Posterior vena cava (tissue), 2 donors: Measurements from ENCODE around the gene DLL4. TPM values are rescaled to one million over a fixed set of nuclear protein-coding genes. Genes with fewer than 3 reads are reported as not detected.
A peak's percentile ranks its signal among the peaks of the same experiment; 100 is the strongest.

ENCODE experiments used
- DNase-seq: peaks from one replicate; pipeline ENCODE4 v3.0.0-alpha.2; 2020; ENCODE audit warnings: low spot score
- intact Hi-C, 2 donors: fragments of 100-400 bp; cut with DNase I; formaldehyde crosslinking; loops; one replicate each; pipeline versions ENCODE4 v1.14.1 to v1.14.2; 2022 to 2023
- long read RNA-seq, 2 donors: library from polyadenylated mRNA; unstranded; transcript quantifications; one replicate each; pipeline ENCODE4 v2.0.0, GENCODE V29; 2020 to 2021
- total RNA-seq, 2 donors: library from RNA; stranded (reverse); fragmentation: NEBNext Ultra II Directional; extraction: Animal tissue kit (Norgen Biotek cat#: 25700); gene quantifications; one replicate each; pipeline ENCODE4 v1.2.1, GENCODE V29; 2021
- donor health status: DM: yes; HTN: yes; CAD: no.
- donor health status: DM: yes; HTN: yes; CAD: no.

DLL4 gene
- 1 to 10 TPM; 7.4 to 9.8 TPM for total RNA-seq
- long read RNA-seq, donor 1, partial matches to known transcripts: 3 of 6 reads
- long read RNA-seq, donor 1, other reads (novel, unspliced or antisense): 3 of 6 reads
- long read RNA-seq, donor 2, transcript DLL4-204 (11 exons, 3,433 nt): major isoform, 6 of 12 reads
- long read RNA-seq, donor 2, partial matches to known transcripts: 6 of 12 reads
- long read RNA-seq, donor 2, other reads (novel, unspliced or antisense): 0 of 12 reads

DNA sequence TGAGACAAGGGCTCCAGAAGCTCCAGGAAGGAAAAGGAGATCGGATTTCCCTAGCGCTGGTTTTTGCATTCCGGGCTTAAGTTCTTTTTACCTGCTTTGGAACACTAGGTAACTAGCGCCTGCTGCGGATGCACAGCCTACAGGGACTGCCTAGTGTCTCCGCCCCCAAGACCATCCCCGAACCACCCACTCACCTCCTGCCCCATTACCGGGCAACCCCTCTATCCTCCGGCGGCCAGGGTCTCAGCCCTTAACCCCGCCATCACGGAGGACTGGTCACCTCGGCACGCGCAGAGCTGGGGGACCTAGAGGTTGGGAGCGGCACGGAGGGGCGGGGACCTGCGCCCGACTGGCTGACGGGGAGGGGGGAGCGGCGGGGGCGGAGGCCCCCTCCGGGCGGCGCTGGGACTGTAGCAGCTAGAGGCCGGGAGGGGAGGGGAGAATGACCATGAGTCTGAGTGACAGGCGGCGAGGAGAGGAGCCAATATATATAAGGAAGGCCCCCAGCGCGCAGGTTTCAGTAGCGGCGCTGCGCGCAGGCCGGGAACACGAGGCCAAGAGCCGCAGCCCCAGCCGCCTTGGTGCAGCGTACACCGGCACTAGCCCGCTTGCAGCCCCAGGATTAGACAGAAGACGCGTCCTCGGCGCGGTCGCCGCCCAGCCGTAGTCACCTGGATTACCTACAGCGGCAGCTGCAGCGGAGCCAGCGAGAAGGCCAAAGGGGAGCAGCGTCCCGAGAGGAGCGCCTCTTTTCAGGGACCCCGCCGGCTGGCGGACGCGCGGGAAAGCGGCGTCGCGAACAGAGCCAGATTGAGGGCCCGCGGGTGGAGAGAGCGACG, at the start of gene DLL4:
Gene DLL4, plus strand, starts transcription at position 520 of the 839 bp plus-strand sequence. CDS start 329 bp downstream, outside the sequence.
- intact Hi-C loops: no loop called here
- DNase-seq: peak; percentile 87

- intact Hi-C loops: no loop called here
- DNase-seq: peak; percentile 12
These were observed 49.5 kb upstream of the DLL4 start for GRCh38 chr15:40879609-40880008.

- DNase-seq: peak; percentile 32
- intact Hi-C loops: no loop called here
These were observed 47.8 kb upstream of the DLL4 start for GRCh38 chr15:40881351-40881750.

GRCh38 chr15:40886586-40886985, 42.6 kb upstream of the DLL4 start:
- intact Hi-C loops: no loop called here
- no peak for DNase-seq

GRCh38 chr15:40889112-40889511, 40.0 kb upstream of the DLL4 start:
- intact Hi-C loops: no loop called here

GRCh38 chr15:40891138-40891537, 38.0 kb upstream of the DLL4 start:
- intact Hi-C loops: loop anchor here (2.0 to 5.0 kb wide), 2 partner anchors 18 to 34 kb away; no protein-coding TSS in a partner anchor

More at GRCh38 chr15:40889112-40889511, 40.0 kb upstream of the DLL4 start:
- DNase-seq: no peak

DNA sequence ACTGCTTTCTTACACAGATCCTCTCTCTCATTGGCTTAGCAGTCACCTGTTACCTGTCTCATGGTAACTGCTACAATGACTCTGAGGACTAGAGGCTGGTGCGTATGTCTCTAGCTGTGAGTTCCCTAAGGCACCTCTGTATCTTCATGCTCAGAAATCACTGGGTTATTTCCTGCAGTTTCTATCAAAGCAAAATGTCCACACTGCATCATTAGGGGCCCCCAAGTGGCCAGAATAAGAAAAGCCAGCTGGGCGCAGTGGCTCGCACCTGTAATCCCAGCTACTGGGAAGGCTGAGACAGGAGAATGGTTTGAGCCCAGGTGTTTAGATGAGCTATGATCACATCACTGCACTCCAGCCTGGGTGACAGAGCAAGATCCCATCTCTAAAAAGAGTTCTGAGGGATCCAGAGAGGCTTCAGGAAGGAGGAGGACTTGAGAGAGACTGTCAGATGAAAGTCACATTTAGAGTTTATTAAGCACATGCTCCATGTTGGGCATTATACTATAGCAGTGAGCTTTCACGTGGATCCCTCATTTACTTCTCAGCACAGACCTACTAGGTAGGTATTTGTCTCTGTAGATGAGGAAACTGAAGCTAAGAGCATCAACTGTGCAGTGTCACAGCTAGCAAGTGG, 37.2 kb upstream of the DLL4 start:
- DNase-seq: no peak
- intact Hi-C loops: loop anchor here (2.0 to 5.0 kb wide), 2 partner anchors 19 to 35 kb away; no protein-coding TSS in a partner anchor

More at GRCh38 chr15:40891138-40891537, 38.0 kb upstream of the DLL4 start:
- no peak for DNase-seq

DNA sequence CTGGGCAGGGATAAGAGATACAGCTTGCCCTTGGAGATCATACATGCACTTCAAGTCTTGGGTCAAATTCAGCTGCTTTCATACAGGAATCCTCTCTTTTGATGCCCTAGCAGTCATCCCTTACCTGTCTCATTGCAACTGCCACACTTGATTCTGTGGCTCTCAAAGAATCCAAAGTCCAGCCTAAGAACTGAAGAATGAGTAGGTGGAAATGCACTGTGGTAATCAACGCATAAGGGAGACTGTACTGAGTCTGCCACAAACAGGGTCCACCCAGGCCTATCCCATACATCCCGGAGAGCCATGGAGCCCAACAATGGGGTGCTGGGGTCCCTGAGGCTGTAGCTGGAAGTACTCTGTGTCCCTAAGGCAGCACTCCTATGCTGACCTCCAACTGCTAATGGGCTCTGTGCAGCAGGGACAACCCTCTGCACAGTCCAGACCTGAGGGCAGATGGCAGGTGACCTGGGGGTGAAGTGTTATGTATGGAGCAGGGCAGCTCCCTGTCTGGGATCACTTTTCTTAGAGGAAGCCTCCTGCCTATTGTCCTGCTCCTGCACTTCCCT, 36.6 kb upstream of the DLL4 start:
- intact Hi-C loops: loop anchor here in 1 of 2 donors (5.0 kb wide), 1 partner anchor 35 kb away; no protein-coding TSS in a partner anchor

GRCh38 chr15:40893019-40893670, 36.0 kb upstream of the DLL4 start:
- no peak for DNase-seq
- intact Hi-C loops: loop anchor here in 1 of 2 donors (5.0 kb wide), 1 partner anchor 36 kb away; no protein-coding TSS in a partner anchor

More for the DNA sequence above, 36.6 kb upstream of the DLL4 start:
- DNase-seq: no peak

DNA sequence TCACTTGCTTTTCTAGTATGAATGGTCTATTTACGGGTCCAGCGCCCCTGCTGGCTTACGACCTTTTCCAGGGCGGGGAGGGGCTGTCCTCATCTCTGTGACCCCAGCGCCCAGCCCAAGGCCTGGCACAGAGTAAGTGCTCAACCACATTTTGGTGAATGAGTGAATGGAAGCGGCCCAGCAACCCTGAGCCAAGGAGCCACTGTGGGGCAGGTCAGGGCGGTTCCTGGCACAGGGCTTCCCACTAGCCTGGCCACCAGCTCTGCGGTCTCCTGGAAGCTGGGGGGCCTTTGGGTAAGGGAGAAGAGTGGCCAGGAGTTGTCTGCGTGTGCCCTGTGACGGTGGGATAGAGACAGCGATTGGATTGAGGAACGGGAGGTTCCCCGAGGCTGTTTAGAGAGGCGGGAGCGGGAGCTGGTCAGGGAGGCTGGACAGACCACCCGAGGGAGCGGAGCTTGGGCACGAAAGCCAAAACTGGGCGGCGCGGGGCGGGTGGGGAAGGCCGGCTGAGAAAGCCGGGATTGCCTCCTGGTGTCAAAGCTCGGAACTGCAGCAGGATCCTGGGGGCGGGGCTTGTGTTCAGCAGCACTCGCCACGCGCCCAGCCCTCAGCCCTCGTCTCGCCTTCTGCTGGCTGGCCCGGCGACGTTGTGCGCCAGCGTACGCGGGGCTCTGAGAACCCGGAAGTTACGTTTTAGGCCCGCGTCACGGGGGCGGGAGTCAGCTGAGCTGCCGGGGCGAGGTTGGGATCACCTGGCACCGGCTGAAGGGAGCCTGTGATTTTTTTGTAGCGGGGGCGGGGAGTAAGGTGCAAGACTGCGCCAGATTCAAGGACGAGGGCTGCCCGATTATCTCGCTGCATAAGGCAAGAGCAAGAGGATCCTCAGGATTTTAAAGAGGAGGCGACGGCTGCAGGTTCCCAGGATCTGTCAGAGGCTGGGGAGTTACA, 35.1 kb upstream of the DLL4 start, which contains the start of gene VPS18:
Gene VPS18, plus strand, starts transcription at position 718 of the 948 bp plus-strand sequence. CDS start 319 bp downstream, outside the sequence.
- intact Hi-C loops: loop anchor here in 1 of 2 donors (5.0 kb wide), 1 partner anchor 37 kb away; no protein-coding TSS in a partner anchor
- peak; percentile 100 for DNase-seq

DNA sequence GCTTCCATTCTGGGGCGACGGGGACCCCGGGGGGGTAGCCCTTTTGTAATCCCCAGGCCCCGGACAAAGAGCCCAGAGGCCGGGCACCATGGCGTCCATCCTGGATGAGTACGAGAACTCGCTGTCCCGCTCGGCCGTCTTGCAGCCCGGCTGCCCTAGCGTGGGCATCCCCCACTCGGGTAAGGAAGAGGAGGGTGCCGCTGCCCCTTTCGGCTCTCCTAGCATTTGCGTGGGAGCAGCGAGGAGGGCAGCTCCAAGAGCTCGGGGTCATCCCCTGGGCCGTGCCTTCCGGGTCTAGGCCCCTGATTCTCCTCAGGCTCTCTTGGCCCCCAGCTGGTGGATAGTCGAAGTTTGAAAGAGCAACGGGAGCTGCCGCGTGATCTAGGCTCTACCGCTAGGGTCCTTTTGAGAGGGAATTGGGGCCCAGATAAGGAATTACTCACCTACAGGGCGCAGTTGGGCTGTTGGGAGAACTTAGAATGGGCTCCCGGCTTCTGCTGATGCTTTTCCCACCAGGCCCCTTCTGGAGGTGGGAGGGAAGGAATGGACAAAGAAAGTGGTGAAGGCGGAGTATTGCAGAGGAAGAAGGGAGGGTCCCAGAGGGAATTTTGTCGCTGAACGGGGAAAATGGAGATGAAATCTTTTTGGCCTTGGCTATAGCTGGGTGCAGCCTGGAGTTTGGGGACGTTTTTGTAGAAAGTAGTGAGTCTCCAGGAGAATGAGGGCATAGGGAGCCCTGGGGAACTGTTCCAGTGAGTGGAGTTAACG, 34.3 kb upstream of the DLL4 start:
- peak; percentile 86 for DNase-seq
- intact Hi-C loops: loop anchor here in 1 of 2 donors (5.0 kb wide), 1 partner anchor 38 kb away; no protein-coding TSS in a partner anchor

DNA sequence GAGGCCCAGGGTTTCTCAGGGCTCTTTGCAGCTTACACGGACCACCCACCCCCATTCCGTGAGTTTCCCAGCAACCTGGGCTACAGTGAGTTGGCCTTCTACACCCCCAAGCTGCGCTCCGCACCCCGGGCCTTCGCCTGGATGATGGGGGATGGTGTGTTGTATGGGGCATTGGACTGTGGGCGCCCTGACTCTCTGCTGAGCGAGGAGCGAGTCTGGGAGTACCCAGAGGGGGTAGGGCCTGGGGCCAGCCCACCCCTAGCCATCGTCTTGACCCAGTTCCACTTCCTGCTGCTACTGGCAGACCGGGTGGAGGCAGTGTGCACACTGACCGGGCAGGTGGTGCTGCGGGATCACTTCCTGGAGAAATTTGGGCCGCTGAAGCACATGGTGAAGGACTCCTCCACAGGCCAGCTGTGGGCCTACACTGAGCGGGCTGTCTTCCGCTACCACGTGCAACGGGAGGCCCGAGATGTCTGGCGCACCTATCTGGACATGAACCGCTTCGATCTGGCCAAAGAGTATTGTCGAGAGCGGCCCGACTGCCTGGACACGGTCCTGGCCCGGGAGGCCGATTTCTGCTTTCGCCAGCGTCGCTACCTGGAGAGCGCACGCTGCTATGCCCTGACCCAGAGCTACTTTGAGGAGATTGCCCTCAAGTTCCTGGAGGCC, 29.5 kb upstream of the DLL4 start:
- DNase-seq: no peak
- intact Hi-C loops: loop anchor here (10.0 kb wide), 1 partner anchor 285 kb away; no protein-coding TSS in a partner anchor

DNA sequence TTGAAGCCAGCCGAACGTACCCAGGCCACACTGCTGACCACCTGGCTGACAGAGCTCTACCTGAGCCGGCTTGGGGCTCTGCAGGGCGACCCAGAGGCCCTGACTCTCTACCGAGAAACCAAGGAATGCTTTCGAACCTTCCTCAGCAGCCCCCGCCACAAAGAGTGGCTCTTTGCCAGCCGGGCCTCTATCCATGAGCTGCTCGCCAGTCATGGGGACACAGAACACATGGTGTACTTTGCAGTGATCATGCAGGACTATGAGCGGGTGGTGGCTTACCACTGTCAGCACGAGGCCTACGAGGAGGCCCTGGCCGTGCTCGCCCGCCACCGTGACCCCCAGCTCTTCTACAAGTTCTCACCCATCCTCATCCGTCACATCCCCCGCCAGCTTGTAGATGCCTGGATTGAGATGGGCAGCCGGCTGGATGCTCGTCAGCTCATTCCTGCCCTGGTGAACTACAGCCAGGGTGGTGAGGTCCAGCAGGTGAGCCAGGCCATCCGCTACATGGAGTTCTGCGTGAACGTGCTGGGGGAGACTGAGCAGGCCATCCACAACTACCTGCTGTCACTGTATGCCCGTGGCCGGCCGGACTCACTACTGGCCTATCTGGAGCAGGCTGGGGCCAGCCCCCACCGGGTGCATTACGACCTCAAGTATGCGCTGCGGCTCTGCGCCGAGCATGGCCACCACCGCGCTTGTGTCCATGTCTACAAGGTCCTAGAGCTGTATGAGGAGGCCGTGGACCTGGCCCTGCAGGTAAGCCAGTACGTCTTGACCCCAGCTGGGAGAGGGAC, 28.7 kb upstream of the DLL4 start:
- no peak for DNase-seq
- intact Hi-C loops: loop anchor here (10.0 kb wide), 1 partner anchor 284 kb away; no protein-coding TSS in a partner anchor

- intact Hi-C loops: loop anchor here (10.0 kb wide), 1 partner anchor 284 kb away; no protein-coding TSS in a partner anchor
- no peak for DNase-seq
These were observed 28.1 kb upstream of the DLL4 start for GRCh38 chr15:40901053-40901443.
